Measurements from ENCODE around the gene ABCC11. TPM values are rescaled to one million over a fixed set of nuclear protein-coding genes. Genes with fewer than 3 reads are reported as not detected.

The ABCC11 gene
- total and polyA plus RNA-seq, 2 of the 13 experiments (the other 11 are each of a cell fraction or from before 2014, with no cell fraction given) = 1.0 to 1.4 TPM

DNA sequence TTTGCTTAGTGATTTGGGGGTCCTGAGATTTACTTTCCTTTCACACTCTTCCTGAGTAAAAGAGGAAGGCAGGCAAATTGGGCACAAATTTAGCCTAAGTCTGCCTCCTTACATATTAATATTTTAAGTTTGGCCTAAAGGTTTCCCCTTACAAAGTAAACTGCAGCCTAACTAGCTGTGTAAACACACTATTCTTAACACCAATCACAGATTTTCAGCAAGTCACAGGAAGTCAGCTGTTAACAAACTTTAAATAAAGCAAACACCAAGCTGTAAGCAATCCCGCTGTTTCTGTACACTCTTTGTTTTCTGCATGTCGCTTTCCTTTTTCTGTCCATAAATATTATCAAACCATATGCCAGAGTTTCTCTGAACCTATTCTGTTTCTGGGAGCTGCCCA, 45.1 kb upstream of the ABCC11 start:
- no TSS peak for BruUV-seq (replicated peaks)
- Histone ChIP-seq H3K79me2 (ENCODE audit: insufficient read depth, low read length) (no peaks in the 10 kb centered on the region), H4K20me1 (ENCODE audit: insufficient read depth, low read length) (no peaks in the 10 kb centered on the region), H3K9me3 (ENCODE audit: low read length) (peaks cover under 1% of the 10 kb centered on the region; the same call in 1 of the 2 replicates), H3K4me3 (replicated peaks in 1 of 3; ENCODE audit: insufficient read depth in 1 of 3, low read depth in 2 of 3, low read length in 3 of 3) (no peak overlapping the region), H2AFZ (ENCODE audit: low read length) (no peak overlapping the region), H3K4me2 (ENCODE audit: low read depth, low read length) (no peak overlapping the region), H3K9ac (ENCODE audit: insufficient read depth, low read depth, low read length) (no peak overlapping the region), H3K27ac (ENCODE audit: extremely low read length, insufficient read depth, low read length) (no peak overlapping the region), H3K4me1 (ENCODE audit: insufficient read depth, low read length) (peaks cover 15% of the 10 kb centered on the region), H3K36me3 (replicated peaks in 1 of 2; ENCODE audit: control insufficient read depth in 1 of 2, insufficient read depth in 2 of 2, low read length in 2 of 2) (peaks cover 10 to 58% of the 10 kb centered on the region in 2 experiments), H3K27me3 (ENCODE audit: control insufficient read depth in 1 of 2, insufficient read depth in 2 of 2, low read length in 2 of 2) (no peaks in the 10 kb centered on the region)
- ChIA-PET CTCF (ENCODE audit: low intra/inter-chr PET ratio, low total read pairs) (no interaction called here), POLR2A (no interaction called here)
- in situ Hi-C loops (cut with HindIII; ENCODE audit: extremely low pct_ligation_motif_present, low pct_unique_long_range_greater_than_20kb) = no loop called here
- WGBS (ENCODE audit: low lambda C conversion rate) = 68% methylated on average over 2 of the region's 2 CpGs
- intact Hi-C loops (cut with micrococcal nuclease; ENCODE audit: unreplicated experiment) = no loop called here
- FAIRE-seq (no peak), DNase-seq (ENCODE audit: low spot score) (peak; percentile 7), ATAC-seq (peak; percentile 54; the same call in 1 of the 3 replicates)
- TF ChIP-seq, protein P1, sequence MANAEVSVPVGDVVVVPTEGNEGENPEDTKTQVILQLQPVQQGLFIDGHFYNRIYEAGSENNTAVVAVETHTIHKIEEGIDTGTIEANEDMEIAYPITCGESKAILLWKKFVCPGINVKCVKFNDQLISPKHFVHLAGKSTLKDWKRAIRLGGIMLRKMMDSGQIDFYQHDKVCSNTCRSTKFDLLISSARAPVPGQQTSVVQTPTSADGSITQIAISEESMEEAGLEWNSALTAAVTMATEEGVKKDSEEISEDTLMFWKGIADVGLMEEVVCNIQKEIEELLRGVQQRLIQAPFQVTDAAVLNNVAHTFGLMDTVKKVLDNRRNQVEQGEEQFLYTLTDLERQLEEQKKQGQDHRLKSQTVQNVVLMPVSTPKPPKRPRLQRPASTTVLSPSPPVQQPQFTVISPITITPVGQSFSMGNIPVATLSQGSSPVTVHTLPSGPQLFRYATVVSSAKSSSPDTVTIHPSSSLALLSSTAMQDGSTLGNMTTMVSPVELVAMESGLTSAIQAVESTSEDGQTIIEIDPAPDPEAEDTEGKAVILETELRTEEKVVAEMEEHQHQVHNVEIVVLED (CRISPR knock-in tag; IDR thresholded peaks at IDR 0.05; ENCODE audit: borderline replicate concordance) = 0 out of 2 replicates have a peak, but pooled peaks have one; percentile 20
- TF ChIP-seq, protein P2, sequence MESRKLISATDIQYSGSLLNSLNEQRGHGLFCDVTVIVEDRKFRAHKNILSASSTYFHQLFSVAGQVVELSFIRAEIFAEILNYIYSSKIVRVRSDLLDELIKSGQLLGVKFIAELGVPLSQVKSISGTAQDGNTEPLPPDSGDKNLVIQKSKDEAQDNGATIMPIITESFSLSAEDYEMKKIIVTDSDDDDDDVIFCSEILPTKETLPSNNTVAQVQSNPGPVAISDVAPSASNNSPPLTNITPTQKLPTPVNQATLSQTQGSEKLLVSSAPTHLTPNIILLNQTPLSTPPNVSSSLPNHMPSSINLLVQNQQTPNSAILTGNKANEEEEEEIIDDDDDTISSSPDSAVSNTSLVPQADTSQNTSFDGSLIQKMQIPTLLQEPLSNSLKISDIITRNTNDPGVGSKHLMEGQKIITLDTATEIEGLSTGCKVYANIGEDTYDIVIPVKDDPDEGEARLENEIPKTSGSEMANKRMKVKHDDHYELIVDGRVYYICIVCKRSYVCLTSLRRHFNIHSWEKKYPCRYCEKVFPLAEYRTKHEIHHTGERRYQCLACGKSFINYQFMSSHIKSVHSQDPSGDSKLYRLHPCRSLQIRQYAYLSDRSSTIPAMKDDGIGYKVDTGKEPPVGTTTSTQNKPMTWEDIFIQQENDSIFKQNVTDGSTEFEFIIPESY (CRISPR knock-in tag; IDR thresholded peaks at IDR 0.05) = peak; percentile 49; the same call in 1 of the 2 replicates
- TF ChIP-seq RORA (CRISPR knock-in tag; IDR thresholded peaks at IDR 0.05) (no peak), ZFY (CRISPR knock-in tag; IDR thresholded peaks at IDR 0.05) (no peak), TRAFD1 (CRISPR knock-in tag; IDR thresholded peaks at IDR 0.05; ENCODE audit: borderline replicate concordance) (no peak), FOXA3 (CRISPR knock-in tag; IDR thresholded peaks at IDR 0.05) (peak; percentile 86), HOMEZ (CRISPR knock-in tag; IDR thresholded peaks at IDR 0.05; ENCODE audit: low read depth) (peak; percentile 17; the same call in 1 of the 2 replicates), GFI1 (CRISPR knock-in tag; IDR thresholded peaks at IDR 0.05; ENCODE audit: borderline replicate concordance) (peak; percentile 47; the same call in 1 of the 2 replicates), FOXA1 (IDR thresholded peaks at IDR 0.05) (no peak), FOXA1 (CRISPR knock-in tag; IDR thresholded peaks at IDR 0.05) (peak; percentile 82), GATAD2A (CRISPR knock-in tag; IDR thresholded peaks at IDR 0.05) (peak; percentile 46; the same call in 1 of the 2 replicates), ZBTB42 (CRISPR knock-in tag; IDR thresholded peaks at IDR 0.05) (no peak), XRCC5 (optimal IDR thresholded peaks at IDR 0.05; ENCODE audit: low read length) (no peak), SAP130 (CRISPR knock-in tag; IDR thresholded peaks at IDR 0.05; ENCODE audit: low read depth) (peak; percentile 27; the same call in 1 of the 2 replicates), ZNF101 (CRISPR knock-in tag; IDR thresholded peaks at IDR 0.05; ENCODE audit: borderline replicate concordance, low read depth) (no peak), ZNF75D (CRISPR knock-in tag; IDR thresholded peaks at IDR 0.05; ENCODE audit: borderline replicate concordance) (no peak)
- TF ChIP-seq, protein P3, sequence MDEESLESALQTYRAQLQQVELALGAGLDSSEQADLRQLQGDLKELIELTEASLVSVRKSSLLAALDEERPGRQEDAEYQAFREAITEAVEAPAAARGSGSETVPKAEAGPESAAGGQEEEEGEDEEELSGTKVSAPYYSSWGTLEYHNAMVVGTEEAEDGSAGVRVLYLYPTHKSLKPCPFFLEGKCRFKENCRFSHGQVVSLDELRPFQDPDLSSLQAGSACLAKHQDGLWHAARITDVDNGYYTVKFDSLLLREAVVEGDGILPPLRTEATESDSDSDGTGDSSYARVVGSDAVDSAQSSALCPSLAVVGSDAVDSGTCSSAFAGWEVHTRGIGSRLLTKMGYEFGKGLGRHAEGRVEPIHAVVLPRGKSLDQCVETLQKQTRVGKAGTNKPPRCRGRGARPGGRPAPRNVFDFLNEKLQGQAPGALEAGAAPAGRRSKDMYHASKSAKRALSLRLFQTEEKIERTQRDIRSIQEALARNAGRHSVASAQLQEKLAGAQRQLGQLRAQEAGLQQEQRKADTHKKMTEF (CRISPR knock-in tag; IDR thresholded peaks at IDR 0.05) = peak; percentile 42; the same call in 1 of the 2 replicates

Measured in HepG2 (cell line).